ENCODE data around the gene ADIPOQ.
"Not testable (repeated sequence)": the region's sequence is repeated elsewhere in the genome, so short reads cannot be mapped to it uniquely, and the experiment has no call there.

DNA sequence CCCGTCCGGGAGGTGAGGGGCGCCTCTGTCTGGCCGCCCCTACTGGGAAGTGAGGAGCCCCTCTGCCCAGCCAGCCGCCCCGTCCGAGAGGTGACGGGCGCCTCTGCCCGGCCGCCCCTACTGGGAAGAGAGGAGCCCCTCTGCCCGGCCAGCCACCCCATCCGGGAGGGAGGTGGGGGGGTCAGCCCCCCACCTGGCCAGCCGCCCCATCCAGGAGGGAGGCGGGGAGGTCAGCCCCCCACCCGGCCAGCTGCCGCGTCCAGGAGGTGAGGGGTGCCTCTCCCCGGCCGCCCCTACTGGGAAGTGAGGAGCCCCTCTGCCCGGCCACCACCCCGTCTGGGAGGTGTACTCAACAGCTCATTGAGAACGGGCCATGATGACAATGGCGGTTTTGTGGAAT, 31.7 kb downstream of the ADIPOQ start:
- not testable (repeated sequence) for TF ChIP-seq CTCF, POLR2A (IDR thresholded peaks at IDR 0.05)
